ENCODE data around the gene ATG2B. TPM values are rescaled to one million over a fixed set of nuclear protein-coding genes. Genes with fewer than 3 reads are reported as not detected.
A peak's percentile ranks its signal among the peaks of the same experiment; 100 is the strongest.

Gene ATG2B
- polyA plus RNA-seq, 2 of the 4 experiments (the other 2 are of a cell fraction) = 7.1 to 17.0 TPM

DNA sequence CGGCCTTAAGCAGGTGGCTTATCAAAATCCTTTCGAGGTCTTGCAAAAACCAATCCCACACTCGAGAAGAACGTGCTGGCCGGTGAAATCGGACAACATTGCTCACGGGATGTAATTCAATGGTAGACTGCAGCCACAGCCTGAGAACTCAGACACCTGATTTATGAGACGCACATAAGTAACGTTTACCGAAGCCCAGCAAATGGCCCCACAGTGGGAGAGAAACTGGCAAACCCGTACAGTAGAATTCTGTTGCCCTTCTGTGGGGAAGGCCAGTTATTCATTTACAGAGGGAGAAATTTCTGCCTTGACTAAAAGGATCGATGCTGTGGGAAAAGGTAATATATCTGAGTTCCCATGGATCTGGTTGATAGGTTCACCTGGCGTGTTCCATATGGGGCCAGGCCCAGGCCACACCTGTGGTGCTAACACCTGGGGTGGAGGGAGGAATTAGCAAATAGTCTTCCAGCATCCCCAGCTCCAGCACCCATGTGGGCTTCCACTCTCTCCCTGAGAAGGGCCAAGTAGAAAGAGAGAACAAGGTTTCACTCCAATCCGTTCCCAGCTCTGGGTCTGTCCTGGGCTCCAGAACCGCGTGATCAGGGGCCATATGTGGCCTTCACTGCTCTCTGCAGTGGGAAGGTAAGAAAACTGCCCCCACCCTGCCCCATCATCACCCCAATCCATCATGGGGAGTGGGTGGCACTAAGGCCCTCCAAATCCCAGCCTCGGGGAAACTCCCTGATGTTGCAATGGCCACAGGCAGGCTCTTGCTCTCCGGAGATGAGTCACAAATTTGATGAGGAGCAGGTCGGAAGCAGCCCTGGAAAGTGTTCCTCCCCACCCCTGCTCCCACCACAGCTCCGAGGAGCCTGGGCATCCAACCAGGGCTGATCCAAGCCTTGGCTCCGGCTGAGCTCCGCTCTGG, 94.4 kb downstream of the ATG2B start (continued):
- TF ChIP-seq, protein P1, sequence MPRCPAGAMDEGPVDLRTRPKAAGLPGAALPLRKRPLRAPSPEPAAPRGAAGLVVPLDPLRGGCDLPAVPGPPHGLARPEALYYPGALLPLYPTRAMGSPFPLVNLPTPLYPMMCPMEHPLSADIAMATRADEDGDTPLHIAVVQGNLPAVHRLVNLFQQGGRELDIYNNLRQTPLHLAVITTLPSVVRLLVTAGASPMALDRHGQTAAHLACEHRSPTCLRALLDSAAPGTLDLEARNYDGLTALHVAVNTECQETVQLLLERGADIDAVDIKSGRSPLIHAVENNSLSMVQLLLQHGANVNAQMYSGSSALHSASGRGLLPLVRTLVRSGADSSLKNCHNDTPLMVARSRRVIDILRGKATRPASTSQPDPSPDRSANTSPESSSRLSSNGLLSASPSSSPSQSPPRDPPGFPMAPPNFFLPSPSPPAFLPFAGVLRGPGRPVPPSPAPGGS (IDR thresholded peaks at IDR 0.05) = peak; percentile 89; the same call in 2 of the 3 replicates
- TF ChIP-seq, protein P2, sequence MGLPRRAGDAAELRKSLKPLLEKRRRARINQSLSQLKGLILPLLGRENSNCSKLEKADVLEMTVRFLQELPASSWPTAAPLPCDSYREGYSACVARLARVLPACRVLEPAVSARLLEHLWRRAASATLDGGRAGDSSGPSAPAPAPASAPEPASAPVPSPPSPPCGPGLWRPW (IDR thresholded peaks at IDR 0.05) = peak; percentile 61; the same call in 1 of the 2 replicates

DNA sequence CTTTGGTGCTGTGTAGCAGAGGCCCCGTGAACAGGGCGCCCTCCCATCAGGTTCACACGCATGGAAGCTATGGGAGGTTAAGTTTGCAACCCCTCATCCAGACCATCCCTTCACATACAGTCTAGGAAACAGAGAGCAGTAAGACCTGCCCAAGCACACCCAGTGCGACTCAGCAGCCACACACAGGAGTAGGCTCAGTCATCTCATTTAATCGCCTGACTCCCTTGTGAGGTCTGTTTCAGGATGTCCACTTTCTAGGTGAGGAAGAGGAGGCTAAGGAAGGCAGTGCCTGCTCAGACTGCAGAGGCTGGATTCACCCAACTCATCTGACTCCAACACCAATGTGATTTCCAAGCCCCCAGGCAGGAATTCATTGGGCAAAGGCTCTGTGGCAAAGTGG, 95.2 kb downstream of the ATG2B start:
- H3K27ac ChIP-seq = peak overlapping the region; percentile 82 to 92
- ATAC-seq (peak; percentile 18 to 36; a peak in 3 of 6 replicates), DNase-seq (ENCODE audit: low read depth in 1 of 2, low spot score in 1 of 2) (no peak), FAIRE-seq (no peak)
- 0 out of 3 replicates have a peak overlapping the region, but pooled peaks have one; percentile 2 for H3K4me3 ChIP-seq
- POLR2A ChIA-PET = no interaction called here
- CTCF ChIA-PET = interaction anchor here (1.8 to 3.1 kb wide), 4 partner anchors 9 to 167 kb away, joined by 5 to 12 read pairs (median 6); partner anchors contain the start of gene BDKRB1
- TF ChIP-seq ZFP36 (IDR thresholded peaks at IDR 0.05; ENCODE audit: borderline replicate concordance, partially characterized antibody) (no peak), HOXB13 (CRISPR knock-in tag; IDR thresholded peaks at IDR 0.05; ENCODE audit: low read depth) (no peak), RNF2 (IDR thresholded peaks at IDR 0.05; ENCODE audit: borderline replicate concordance, low read depth) (no peak), CBX2 (IDR thresholded peaks at IDR 0.05; ENCODE audit: borderline replicate concordance, low read depth) (no peak), HOXA7 (CRISPR knock-in tag; IDR thresholded peaks at IDR 0.05) (no peak), RARB (CRISPR knock-in tag; IDR thresholded peaks at IDR 0.05) (no peak)
- TF ChIP-seq, protein P2 (IDR thresholded peaks at IDR 0.05) = no peak
- peaks cover 36% of the 10 kb centered on the region for H3K4me1 ChIP-seq
- WGBS (ENCODE audit: missing lambda C conversion rate) = 93% methylated on average over 5 of the region's 5 CpGs
- peak overlapping the region; percentile 56 for H3K4me2 ChIP-seq
- peaks cover 20% of the 10 kb centered on the region for H3K9me3 ChIP-seq

DNA sequence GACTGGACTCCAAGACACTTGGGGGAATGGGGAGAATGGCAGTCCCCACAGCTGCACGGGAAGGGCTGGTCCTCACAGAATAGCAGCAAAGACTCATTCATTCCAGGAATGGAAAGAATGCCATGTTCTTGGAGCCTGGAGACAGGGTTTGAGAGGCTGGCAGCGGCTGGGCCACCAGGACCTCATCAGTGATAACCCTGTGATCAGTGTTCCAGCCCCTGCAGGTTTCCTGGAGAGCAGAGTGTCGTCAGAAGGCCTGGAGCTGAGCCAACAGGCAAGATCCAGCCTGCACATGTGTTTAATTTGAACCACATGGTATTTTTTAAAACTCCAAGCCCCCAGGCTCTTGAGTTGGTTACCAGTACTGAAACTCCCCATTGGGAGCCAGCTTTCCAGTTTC, 95.8 kb downstream of the ATG2B start:
- H3K4me3 ChIP-seq = no peak overlapping the region
- FAIRE-seq (no peak), ATAC-seq (no peak), DNase-seq (ENCODE audit: low read depth in 1 of 2, low spot score in 1 of 2) (no peak)
- 52% methylated on average over 3 of the region's 3 CpGs for WGBS (ENCODE audit: missing lambda C conversion rate)
- peak overlapping the region; percentile 82 to 92 for H3K27ac ChIP-seq
- peak overlapping the region; percentile 56 for H3K4me2 ChIP-seq
- TF ChIP-seq TP53 (CRISPR knock-in tag; IDR thresholded peaks at IDR 0.05) (no peak), HOXB5 (CRISPR knock-in tag; IDR thresholded peaks at IDR 0.05) (no peak)
- TF ChIP-seq, protein P3, sequence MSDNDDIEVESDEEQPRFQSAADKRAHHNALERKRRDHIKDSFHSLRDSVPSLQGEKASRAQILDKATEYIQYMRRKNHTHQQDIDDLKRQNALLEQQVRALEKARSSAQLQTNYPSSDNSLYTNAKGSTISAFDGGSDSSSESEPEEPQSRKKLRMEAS (IDR thresholded peaks at IDR 0.05) = 0 out of 2 replicates have a peak, but pooled peaks have one; percentile 16
- H3K9me3 ChIP-seq = peaks cover 15% of the 10 kb centered on the region
- ChIA-PET CTCF (interaction anchor here (1.8 to 3.1 kb wide), 3 partner anchors 10 to 166 kb away, joined by 5 to 12 read pairs (median 7); partner anchors contain the start of gene BDKRB1), POLR2A (no interaction called here)
- H3K4me1 ChIP-seq = peaks cover 35% of the 10 kb centered on the region

DNA sequence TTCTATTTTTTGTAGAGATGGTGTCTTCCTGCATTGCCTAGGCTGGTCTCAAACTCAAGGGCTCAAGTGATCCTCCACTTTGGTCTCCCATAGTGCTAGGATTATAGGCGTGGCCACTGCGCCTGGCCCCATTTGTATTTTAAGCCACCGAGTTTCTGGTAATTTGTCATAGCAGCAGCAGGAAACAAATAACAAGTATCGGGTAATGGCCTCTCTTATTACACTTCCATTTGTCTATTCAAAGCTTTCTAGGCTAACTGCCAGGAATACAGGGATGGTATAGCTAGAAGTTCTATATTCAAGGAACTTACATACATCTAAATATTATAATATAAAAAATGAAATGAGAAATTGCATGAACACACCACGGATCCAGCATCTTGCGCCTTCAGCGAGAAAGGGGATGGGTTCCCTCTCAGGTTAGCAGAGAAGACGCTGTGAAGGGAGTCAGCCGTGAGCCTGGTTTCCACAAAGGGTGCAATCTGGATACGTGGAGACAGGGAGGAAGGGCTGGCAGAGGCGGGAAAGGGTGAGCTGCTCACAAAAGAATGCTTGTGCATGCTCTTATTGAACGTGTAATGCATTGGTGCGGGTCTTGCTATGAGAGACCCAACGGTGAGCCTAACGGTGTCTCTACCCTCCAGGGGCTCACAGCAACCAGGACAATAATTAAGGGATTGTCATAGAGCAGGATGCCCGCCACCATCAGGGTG, 97.6 kb downstream of the ATG2B start:
- TF ChIP-seq NFE2L2 (conservative IDR thresholded peaks at IDR 0.05; ENCODE audit: low read length) (no peak), CBX8 (IDR thresholded peaks at IDR 0.05) (no peak), GATA3 (IDR thresholded peaks at IDR 0.05; ENCODE audit: borderline replicate concordance) (no peak), EP300 (IDR thresholded peaks at IDR 0.05) (no peak), MAZ (IDR thresholded peaks at IDR 0.05; ENCODE audit: borderline replicate concordance, low read depth, low read length) (no peak), KDM1A (IDR thresholded peaks at IDR 0.05; ENCODE audit: low read depth) (no peak), ZNF302 (CRISPR knock-in tag; IDR thresholded peaks at IDR 0.05) (no peak), EHF (CRISPR knock-in tag; IDR thresholded peaks at IDR 0.05) (no peak), JUNB (IDR thresholded peaks at IDR 0.05) (no peak), NR3C1 (IDR thresholded peaks at IDR 0.05) (no peak)
- TF ChIP-seq, protein P4, sequence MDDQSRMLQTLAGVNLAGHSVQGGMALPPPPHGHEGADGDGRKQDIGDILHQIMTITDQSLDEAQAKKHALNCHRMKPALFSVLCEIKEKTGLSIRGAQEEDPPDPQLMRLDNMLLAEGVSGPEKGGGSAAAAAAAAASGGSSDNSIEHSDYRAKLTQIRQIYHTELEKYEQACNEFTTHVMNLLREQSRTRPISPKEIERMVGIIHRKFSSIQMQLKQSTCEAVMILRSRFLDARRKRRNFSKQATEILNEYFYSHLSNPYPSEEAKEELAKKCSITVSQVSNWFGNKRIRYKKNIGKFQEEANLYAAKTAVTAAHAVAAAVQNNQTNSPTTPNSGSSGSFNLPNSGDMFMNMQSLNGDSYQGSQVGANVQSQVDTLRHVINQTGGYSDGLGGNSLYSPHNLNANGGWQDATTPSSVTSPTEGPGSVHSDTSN (IDR thresholded peaks at IDR 0.05) = no peak
- CTCF ChIA-PET = interaction anchor here (1.1 to 7.0 kb wide), 3 partner anchors 8 to 164 kb away, joined by 3 to 65 read pairs (median 5); no protein-coding TSS in a partner anchor
- Histone ChIP-seq H3K4me3 (no peak overlapping the region), H3K4me1 (peaks cover 50% of the 10 kb centered on the region), H3K27ac (peak overlapping the region in 1 of 2 experiments; percentile 92; a peak in 4 of 6 replicates), H3K9me3 (no peaks in the 10 kb centered on the region), H3K4me2 (no peak overlapping the region)
- POLR2A ChIA-PET = no interaction called here
- WGBS (ENCODE audit: missing lambda C conversion rate) = 76% methylated on average over 16 of the region's 16 CpGs
- ATAC-seq (no peak), DNase-seq (ENCODE audit: low read depth in 1 of 2, low spot score in 1 of 2) (no peak), FAIRE-seq (no peak)
